Measurements from ENCODE around the gene NHERF2. TPM values are rescaled to one million over a fixed set of nuclear protein-coding genes. Genes with fewer than 3 reads are reported as not detected.

NHERF2 gene
- total and polyA plus RNA-seq, 9 of the 15 experiments (the other 6 are each of a cell fraction or from before 2014, with no cell fraction given) = 0.15 to 42.0 (median 12.5) TPM

GRCh38 chr16:2047330-2048115, 20.8 kb downstream of the NHERF2 start, which contains the start of the genes NTHL1 and TSC2 (continued):
- no peak for TF ChIP-seq ZNF407 (IDR thresholded peaks at IDR 0.05; ENCODE audit: low read depth)
- TF ChIP-seq PHF8 (IDR thresholded peaks at IDR 0.05; ENCODE audit: borderline replicate concordance, low read length) = peak; percentile 85; the same call in 1 of the 2 replicates
- TF ChIP-seq MXI1 (IDR thresholded peaks at IDR 0.05; ENCODE audit: low read depth, low read length) = peak; percentile 19
- TF ChIP-seq ESRRA (IDR thresholded peaks at IDR 0.05; ENCODE audit: borderline replicate concordance, low read depth) = peak; percentile 54; the same call in 1 of the 2 replicates
- TF ChIP-seq E2F3 (CRISPR knock-in tag; IDR thresholded peaks at IDR 0.05) = 0 out of 2 replicates have a peak, but pooled peaks have one; percentile 29
- no peak for TF ChIP-seq SNAPC5 (CRISPR knock-in tag; IDR thresholded peaks at IDR 0.05)
- no peak for TF ChIP-seq ZNF561 (CRISPR knock-in tag; conservative IDR thresholded peaks at IDR 0.05)
- TF ChIP-seq TCF7 (IDR thresholded peaks at IDR 0.05; ENCODE audit: borderline replicate concordance) = no peak
- TF ChIP-seq KDM4B (IDR thresholded peaks at IDR 0.05; ENCODE audit: borderline replicate concordance in 2 of 2, low read depth in 1 of 2) = peak in 1 of 2 experiments; percentile 95; a peak in 2 of 4 replicates
- no peak for TF ChIP-seq TAL1 (IDR thresholded peaks at IDR 0.05)
- TF ChIP-seq ZNF175 (CRISPR knock-in tag; IDR thresholded peaks at IDR 0.05; ENCODE audit: low read depth) = no peak; the same call in 1 of the 2 replicates
- peak; percentile 99 for TF ChIP-seq SIX5 (IDR thresholded peaks at IDR 0.05; ENCODE audit: borderline replicate concordance in 1 of 2, insufficient read depth in 1 of 2, low read depth in 1 of 2, low read length in 2 of 2)
- TF ChIP-seq ZNF165 (CRISPR knock-in tag; IDR thresholded peaks at IDR 0.05; ENCODE audit: borderline replicate concordance) = no peak
- TF ChIP-seq NR2C1 (IDR thresholded peaks at IDR 0.05) = peak; percentile 84
- peak; percentile 93 for TF ChIP-seq NR2C1 (tag; IDR thresholded peaks at IDR 0.05)
- TF ChIP-seq ZHX1 (conservative IDR thresholded peaks at IDR 0.05; ENCODE audit: low read length) = no peak

All from K562 (cell line).